GM21619 (cell line): Measurements from ENCODE around the gene SPDYE9.
"Not testable (repeated sequence)": the region's sequence is repeated elsewhere in the genome, so short reads cannot be mapped to it uniquely, and the experiment has no call there.

ENCODE experiments used
- ATAC-seq: cut with Tn5 transposase; IDR thresholded peaks from one replicate; pipeline ENCODE4 v1.9.1; 2021; ENCODE audit not compliant: unreplicated experiment

Gene SPDYE9

GRCh38 chr7:73085938-73086337 is at the start of gene SPDYE9:
SPDYE9 (minus strand) TSS chr7:73086038; CDS start chr7:73084238, 1,800 bp downstream.
- ATAC-seq, result not testable (repeated sequence)

- ATAC-seq, result not testable (repeated sequence)
Observed at GRCh38 chr7:73134866-73135265, 49.0 kb upstream of the SPDYE9 start.

GRCh38 chr7:73132651-73133217 is 46.9 kb upstream of the SPDYE9 start:
- not testable (repeated sequence) for ATAC-seq

GRCh38 chr7:73130612-73131011 is 44.8 kb upstream of the SPDYE9 start:
- ATAC-seq, result not testable (repeated sequence)

GRCh38 chr7:73124126-73124525 is 38.3 kb upstream of the SPDYE9 start:
- ATAC-seq, result not testable (repeated sequence)

- ATAC-seq, result not testable (repeated sequence)
Observed at GRCh38 chr7:73122778-73123447, 37.1 kb upstream of the SPDYE9 start.

- ATAC-seq, result not testable (repeated sequence)
Observed at GRCh38 chr7:73118155-73118554, 32.3 kb upstream of the SPDYE9 start.

GRCh38 chr7:73057811-73058210 is 28.0 kb downstream of the SPDYE9 start, which contains the start of gene SPDYE11:
SPDYE11 (minus strand) TSS chr7:73057911; CDS start chr7:73056111, 1,800 bp downstream.
- ATAC-seq, result not testable (repeated sequence)

- not testable (repeated sequence) for ATAC-seq
Observed at GRCh38 chr7:73029666-73030065, 56.2 kb downstream of the SPDYE9 start, which contains the start of gene SPDYE8. SPDYE8 (minus strand) TSS chr7:73029766; CDS start chr7:73027966, 1,800 bp downstream.
